NOMO-1 (cell line): Measurements from ENCODE around the gene PDE6B.
"Not testable (repeated sequence)": the region's sequence is repeated elsewhere in the genome, so short reads cannot be mapped to it uniquely, and the experiment has no call there.

Experiments
- DNase-seq, 2 experiments: peaks; one replicate each; lab custom pipeline; 2025; ENCODE audit not compliant: unreplicated experiment in 2 of 2; lab: John Stamatoyannopoulos, UW

The PDE6B gene

GRCh38 chr4:634599-634985 is 9.2 kb downstream of the PDE6B start:
- DNase-seq, result no peak

DNA sequence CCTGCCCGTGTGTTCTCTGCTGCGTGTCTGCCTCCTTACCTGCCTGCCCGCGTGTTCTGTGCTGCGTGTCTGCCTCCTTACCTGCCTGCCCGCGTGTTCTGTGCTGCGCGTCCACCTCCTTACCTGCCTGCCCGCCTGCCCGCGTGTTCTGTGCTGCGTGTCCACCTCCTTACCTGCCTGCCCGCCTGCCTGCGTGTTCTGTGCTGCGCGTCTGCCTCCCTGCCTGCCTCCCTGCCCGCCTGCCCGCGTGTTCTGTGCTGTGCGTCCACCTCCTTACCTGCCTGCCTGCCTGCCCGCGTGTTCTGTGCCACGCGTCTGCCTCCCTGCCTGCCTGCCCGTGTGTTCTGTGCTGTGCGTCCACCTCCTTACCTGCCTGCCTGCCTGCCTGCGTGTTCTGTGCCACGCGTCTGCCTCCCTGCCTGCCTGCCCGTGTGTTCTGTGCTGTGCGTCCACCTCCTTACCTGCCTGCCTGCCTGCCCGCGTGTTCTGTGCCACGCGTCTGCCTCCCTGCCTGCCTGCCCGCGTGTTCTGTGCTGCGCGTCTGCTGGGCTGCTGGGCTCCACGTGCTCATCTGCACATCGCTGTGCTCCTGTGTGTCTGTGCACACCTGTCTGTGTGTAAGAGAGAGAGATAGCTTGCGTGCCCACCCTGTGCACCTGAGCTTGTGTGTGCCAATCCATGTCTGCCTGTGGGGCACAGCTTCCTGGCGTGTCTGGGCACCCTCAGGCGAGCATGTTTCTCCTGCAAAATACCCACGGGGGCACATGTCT is 9.9 kb downstream of the PDE6B start:
- not testable (repeated sequence) for DNase-seq

- no peak for DNase-seq
Measured at GRCh38 chr4:635851-636627, 10.7 kb downstream of the PDE6B start.

DNA sequence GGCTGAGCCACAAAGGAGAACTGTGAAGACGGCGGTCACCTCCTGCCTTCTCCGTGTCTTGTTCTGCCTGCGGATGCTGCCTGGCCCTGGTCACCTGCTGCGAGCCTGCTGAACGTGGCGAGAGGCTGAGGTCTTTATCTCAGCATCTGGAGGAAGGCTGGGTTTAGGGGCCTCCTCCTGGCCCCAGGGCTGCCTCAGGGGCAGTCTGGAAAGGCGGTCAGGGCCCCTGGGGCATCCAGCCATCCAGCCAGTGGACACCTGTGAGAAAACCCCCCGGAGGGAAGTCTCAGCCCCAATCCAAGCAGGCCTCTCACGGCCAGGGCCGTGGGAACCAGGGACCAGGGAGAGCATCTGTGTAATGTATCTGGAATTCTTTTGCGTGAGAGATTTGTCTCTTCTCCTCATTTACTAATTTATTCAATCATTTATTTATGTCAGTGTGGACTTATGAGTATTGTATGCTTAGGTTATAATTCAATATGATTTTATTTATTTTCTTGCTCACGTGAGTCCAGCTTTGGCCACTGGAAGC is 11.3 kb downstream of the PDE6B start:
- no peak for DNase-seq

- DNase-seq, result no peak
Measured at GRCh38 chr4:637536-638280, 12.3 kb downstream of the PDE6B start.

DNA sequence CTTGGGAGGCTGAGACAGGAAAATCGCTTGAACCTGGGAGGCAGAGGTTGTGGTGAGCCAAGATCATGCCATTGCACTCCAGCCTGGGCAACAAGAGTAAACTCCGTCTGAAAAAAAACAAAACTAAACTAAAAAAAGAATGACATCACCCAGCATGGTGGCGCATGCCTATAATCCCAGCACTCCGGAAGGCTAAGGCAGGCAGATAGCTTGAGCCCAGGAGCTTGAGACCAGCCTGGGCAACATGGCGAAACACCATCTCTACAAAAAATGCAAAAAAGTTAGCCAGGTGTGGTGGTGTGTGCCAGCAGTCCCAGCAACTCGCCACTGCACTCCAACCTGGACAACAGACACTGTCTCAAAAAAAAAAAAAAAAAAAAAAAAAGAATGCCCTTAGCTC is 17.0 kb downstream of the PDE6B start:
- not testable (repeated sequence) for DNase-seq

GRCh38 chr4:646460-646859 is 21.1 kb downstream of the PDE6B start:
- no peak for DNase-seq

GRCh38 chr4:647481-647880 is 22.1 kb downstream of the PDE6B start:
- DNase-seq, result no peak

- no peak for DNase-seq
Measured at GRCh38 chr4:648579-649292, 23.4 kb downstream of the PDE6B start.

- DNase-seq, result no peak
Measured at GRCh38 chr4:649293-649625, 23.9 kb downstream of the PDE6B start.

DNA sequence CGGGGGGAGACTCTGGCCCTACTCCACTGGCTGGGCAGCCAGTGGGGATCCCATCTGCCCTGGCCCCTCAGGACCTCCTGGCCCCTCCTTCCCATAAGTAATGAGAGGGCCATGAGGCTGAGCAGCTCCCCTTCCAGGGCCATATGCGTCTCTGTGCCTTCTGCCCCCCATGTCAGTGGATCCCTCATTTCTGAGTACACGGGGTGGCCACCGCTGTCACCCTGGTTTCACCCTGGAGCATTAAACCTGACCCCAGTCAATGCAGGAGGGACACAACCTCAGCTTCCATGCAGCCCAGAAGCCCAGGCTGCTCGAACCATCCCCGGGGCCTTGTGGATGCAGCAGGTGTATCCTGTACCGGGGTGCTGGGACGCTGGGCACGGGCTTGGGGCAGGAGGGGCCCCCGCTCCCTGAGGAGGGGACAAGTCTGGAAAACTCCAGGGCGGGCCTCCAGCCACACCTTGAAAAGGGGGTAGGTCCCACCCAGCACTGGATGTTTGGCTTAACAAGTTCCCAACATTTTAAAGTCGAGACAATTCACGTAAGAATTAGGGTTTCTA is 24.5 kb downstream of the PDE6B start:
- DNase-seq, result no peak

GRCh38 chr4:650461-650860 is 25.1 kb downstream of the PDE6B start:
- no peak for DNase-seq

DNA sequence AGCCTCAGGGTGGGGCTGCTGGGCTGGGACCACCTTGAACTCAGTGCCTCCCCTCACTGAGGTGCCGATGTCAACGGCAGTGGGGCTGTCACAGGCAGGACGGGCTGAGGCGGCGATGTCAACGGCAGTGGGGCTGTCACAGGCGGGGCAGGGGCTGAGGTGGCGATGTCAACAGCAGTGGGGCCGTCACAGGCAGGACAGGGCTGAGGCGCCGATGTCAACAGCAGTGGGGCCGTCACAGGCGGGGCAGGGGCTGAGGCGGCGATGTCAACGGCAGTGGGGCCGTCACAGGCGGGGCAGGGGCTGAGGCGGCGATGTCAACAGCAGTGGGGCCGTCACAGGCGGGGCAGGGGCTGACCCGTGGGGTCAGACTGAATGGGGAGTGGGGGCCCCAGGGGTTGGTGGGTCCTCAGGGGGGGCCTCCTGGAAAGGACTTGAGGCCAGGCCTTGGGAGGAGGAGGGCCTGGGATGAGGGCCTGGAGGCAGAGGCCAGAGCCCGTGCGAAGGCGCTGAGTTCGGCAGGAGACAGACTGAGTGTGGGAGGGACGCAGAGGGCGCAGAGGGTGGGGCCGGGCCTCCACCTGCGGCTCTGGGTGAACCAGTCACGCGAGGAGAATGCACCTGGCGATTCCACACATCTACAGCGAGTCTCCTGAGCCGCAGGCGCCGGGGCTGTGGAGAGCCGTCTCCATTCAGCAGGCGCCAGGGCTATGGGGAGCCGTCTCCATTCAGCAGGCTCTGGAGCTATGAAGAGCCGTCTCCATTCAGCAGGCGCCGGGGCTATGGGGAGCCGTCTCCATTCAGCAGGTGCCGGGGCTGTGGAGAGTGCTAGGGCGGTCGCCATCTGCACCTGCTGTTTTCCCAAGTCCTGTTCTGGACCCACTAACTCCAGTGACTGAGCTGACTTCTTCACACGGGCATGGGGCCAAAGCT is 25.8 kb downstream of the PDE6B start:
- no peak for DNase-seq

GRCh38 chr4:651884-652642 is 26.7 kb downstream of the PDE6B start:
- no peak for DNase-seq

DNA sequence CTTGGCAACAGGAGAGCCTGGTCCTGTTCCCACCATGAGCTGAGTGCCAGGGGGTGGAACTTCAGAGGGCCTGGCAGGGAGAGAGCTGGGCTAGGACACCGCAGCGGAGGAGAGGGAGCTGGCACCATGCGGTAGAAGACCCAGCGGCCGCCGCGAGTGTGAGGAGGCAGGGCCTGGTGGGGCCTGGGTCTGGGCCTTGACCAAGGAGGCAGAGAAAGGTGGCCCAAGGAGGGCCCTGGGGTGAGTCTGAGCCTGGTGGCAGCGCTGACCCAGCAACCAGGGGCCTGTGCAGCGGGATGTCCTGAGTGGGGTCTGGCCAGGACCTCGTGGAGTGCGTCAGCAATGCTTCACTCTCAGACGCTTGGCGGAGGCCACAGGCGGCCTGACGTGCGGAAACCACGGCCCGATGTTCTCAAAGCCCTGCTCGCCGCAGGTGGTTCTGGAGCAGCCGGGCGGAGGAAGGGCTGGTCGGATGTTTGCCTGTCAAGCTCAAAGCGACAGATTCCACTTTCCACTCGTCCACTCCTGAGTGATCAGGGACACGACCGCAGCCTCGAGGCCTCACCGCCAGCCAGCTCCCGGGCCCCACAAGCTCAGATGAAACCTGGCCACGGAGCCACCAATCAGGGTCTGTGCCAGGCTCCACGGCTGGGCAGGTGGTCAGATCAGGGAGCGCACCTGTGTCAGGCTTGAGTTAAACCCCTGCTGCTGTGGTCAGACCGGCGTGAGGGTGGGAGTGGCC is 27.9 kb downstream of the PDE6B start:
- DNase-seq, result no peak

DNA sequence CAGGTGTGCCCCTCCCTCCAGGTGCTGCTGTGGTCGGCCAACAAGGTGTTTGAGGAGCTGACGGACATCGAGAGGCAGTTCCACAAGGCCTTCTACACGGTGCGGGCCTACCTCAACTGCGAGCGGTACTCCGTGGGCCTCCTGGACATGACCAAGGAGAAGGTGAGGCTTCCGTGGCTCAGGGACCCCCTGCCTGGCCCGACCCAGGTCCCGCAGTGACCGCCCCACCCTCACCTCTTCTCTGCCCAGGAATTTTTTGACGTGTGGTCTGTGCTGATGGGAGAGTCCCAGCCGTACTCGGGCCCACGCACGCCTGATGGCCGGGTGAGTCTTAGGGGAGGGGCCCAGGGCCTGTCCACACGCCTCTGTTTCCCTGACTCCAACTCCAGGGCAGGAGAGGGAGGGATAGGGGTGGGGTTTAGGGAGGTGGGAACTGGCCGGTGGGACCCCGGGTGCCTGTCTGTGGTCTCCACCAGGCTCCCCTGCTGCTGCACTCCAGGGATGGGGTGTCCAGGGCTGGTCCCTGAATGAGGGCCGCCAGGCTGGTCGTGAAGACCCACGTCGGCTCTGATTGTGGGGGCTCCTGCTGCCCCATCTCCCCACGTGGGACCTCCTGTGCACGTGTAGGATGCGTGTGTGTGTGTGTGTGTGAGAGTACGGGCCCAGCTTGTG is 28.6 kb downstream of the PDE6B start:
- no peak for DNase-seq

GRCh38 chr4:654503-654845 is 29.1 kb downstream of the PDE6B start:
- no peak for DNase-seq
